ENCODE results near the gene POU6F2.

Gene POU6F2

DNA sequence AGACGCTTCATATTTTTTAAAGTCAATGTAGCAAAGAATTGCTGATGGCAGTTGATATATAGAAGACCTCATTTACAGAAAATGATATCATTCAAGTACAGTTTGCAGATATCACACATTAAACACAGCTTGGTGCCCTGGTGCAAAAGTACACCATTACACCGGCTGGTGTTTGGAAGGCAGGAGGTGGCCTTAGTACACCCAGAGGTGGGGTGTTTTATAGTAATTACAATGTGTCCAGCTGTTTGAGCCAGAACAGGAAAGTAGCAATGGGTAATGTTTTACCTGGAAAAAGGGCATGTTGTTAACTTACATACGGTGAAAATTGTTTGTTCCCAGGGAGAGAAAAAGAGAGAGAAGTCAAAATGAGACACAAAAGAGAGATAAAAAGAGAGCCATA lies 485.5 kb downstream of the POU6F2 start:
- DNase-seq: no peak

DNA sequence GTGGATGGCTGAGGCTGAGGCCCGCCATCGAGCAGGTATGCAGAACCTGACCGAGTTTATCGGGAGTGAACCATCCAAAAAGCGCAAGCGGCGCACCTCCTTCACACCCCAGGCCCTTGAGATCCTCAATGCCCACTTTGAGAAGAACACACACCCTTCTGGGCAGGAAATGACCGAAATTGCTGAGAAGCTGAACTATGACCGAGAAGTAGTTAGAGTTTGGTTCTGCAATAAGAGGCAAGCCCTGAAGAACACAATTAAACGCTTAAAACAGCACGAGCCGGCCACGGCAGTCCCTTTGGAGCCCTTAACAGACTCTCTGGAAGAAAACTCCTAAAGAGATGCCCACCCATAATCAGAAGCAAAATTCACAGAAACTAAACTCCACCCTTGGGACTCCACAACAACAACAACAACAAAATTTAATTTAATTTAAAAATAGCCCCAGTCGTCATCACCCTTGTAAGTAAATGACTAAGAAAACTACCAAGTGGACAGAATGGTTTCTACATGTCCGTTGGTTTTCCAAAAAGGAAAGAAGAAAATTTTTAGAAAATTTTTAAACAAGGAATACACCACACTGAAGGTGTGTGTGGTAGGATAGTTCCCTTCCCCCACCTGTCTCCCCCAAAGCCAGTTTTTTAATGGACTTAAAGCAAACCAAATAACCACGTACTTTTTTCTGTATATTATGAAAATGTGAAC lies 486.8 kb downstream of the POU6F2 start:
- no peak for DNase-seq

DNA sequence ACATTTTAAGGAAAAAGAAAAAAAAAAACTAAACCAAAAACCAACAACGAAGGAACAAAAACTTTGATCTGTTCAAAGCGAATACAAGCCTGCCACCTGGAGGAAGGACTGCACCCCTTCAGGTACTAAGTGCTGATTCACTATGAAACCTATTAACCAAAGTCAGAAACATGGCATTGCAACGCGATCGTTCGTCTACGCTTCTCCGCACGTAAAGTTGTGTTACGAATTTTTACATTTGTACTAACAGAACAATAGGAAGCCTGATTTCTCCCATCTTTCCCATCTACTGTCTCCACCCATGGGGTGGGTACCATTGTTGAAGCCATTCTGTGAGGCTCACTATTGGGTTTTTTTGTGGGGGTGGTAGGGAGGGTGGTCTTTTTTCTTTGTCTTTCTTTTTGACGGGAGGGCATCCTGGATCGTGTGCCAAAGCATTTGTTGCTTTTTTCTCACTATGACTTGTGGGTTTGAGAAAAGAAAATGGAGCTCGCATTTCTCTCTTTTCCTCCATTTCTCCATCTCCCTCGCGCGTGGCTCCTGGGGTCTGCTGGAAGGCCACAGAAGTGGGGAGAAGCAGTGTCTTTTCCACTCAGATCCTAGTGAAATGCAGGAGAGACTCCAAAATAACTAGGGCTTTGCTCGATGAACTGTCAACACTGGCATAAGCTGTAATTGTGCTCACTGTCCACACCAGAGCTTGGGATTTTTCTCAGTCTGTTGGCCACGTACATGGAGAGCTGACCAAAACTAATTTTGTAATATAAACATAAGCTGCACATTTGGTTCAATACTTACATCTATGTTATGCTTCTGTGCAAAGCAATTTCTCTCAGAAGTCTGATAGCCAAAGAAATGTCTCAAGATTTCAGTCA lies 487.6 kb downstream of the POU6F2 start:
- DNase-seq: no peak

DNA sequence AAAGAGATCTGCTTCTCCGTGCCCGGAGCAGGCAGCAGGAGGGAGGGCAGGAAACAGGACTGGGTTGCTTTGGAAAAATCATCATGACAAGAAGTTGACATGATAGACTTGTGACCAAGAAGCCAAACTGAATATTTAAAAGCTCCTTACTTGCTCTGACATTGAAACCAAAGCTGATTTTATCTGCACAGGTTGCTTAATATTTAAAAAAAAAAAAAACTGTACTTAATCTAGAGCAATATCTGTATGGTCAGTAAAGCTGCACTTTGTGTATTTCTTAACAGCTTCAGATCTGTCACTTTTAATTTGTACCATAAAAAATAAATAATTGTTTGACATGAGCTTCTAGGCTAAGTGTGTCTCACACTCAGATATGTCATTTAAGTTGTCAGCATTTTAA lies 490.6 kb downstream of the POU6F2 start:
- DNase-seq: no peak

DNA sequence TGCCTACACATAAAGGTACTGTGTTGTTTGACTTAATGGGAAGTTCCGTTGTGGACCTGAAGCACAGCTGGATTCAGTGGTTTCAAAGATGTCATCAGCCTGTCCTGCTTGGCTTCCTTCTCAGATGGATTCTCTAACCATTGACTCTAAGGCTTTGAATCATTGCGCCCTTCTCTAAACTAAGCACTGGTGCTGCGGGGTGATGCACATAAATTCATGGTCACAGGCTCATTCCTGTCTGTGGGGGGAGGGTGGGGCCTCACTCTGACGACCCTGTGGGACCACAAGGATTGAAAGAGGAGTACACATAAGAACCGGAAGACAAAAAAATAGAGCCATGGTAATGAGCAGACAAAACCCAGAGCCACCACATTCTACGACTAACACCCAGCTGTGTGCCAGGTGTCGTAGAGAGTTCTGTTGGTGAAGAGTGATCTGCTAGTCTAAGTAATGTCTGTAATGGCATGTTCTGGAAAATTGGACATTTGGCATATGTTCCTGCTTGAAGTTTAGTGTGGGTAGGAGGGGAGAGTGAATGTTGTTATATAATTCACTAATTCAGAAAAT lies 491.2 kb downstream of the POU6F2 start:
- DNase-seq: no peak

DNA sequence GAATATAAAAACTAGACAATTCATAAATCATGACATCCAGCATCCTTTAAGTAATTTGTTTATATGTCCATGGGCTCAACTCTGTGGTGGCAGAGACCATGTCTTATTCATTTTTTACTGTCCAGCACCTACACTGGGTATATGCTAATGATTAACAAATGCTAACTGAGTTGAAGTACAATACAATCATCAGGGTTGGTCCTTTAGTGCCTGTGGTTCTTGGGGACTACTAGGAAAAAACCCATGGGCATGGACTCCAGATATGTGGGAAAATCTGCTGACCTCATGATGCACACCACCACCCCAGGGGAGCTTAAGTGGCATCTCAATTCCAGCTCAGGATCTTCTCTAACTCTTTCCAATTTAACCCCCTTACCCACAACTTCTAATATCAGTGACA lies 503.2 kb downstream of the POU6F2 start:
- no peak for DNase-seq

DNA sequence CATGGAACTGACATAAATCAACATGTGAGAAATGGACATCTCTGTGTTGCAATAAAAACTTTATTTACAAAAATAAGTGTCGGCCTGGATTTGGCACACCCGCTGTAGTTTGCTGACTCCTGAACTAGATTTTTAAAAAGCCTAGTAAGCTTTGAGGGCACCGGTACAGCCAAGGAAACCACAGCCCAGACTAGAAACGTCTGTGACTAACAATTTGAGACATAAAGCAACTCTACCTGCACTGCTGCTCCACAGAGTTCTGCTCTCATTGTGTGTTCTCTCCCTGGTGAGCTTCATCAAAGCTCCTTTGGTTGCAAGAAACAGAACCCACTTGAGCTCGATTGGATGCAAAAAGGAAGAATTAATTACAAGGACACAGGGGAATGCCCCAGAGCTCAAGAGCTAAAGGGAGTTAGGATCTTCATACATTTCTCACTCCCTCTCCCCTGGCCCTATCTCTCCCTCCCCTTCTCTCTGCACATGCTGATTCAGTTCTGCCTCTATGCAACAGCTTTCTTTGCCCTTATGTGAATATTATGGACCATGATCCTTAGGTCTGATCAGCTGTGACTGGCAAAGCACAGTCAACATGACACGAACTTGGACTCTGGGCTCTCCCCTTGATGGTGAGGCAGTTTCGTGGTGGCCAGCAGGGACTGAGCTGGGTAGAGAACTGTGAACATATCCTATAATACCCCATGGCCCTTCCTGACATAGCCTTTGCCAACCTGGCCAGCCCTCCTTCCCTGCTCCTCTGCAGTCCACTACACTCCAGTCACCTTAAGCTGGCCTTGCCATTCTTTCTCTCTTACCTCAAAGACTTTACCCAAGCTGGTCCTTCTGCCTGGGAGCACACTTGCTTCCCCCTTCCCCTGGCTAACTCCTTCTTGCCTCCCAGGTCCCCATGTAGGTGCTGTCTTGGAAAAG lies 511.0 kb downstream of the POU6F2 start:
- DNase-seq: no peak

DNA sequence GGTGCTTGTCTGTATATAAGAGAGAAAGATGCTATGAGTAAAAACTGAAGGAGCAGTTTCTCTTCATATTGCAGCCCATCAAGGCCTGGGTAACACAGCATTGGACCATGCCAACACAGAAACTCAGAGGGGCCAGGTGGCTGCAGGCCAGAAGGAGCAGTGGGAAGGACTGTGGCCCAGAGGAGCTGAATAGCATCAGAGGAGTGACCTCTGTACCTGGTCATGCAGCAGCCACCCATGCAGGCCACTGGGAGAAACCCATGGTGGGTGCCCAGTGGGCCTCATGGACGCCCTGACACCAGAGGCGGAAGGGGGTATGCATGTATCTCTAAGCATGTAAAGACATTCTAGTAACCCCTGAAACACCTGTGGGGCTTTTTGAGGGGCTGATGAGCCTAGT lies 512.6 kb downstream of the POU6F2 start:
- no peak for DNase-seq

DNA sequence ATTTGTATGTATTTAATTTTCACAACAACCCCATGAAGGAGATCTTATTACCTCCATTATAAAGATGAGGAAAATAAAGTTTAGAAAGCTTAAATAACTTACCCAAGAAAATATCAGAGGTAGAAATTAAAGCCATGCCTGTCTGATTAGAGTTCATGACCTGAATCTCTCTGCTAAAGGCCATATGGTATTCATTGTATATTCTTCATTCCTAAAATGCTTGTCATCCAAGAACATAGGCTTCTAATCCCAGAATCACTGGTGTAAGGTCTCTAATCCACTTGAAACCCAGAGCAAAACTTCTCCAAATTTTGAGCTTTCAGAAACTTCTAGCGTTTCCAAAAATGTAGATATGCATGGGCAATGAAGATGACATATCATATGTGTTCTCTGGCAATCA lies 516.2 kb downstream of the POU6F2 start:
- no peak for DNase-seq

DNA sequence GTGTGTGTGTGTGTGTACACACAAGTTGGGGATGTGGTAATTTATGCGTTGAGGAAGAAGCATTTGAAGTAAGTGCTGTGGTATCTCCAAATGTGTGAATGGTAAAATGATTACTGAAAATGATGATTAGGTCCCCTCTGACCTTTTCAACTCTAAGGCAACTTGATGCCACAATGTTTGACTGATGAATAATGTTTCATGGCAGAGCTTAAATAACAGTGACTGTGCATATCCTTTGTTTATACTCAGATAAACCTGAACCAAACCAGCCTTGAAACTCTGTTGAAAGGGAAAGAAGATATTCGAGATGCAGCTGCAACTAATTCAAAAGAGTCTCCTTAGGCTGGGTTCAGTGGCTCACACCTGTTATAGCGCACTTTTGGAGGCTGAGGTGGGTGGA lies 523.6 kb downstream of the POU6F2 start:
- DNase-seq: no peak

DNA sequence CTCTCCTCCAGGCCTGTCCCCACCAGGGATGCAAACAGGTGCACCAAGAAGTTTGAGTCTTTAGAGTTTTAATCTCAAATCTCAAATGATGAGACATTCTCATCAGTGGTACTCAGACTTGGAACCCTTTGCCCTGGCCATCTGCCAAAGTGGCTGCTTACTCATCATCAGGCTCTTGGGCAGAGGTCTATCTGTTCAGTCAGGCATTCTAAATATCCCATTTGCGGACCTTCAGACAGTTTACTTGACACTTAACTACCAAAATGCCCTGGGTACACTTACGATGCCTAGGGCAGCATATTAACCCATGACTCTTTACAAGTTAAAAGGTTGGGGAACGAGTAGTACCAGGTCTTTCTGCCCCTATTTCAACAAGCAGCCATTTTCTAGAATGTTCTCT lies 527.3 kb downstream of the POU6F2 start:
- no peak for DNase-seq

DNA sequence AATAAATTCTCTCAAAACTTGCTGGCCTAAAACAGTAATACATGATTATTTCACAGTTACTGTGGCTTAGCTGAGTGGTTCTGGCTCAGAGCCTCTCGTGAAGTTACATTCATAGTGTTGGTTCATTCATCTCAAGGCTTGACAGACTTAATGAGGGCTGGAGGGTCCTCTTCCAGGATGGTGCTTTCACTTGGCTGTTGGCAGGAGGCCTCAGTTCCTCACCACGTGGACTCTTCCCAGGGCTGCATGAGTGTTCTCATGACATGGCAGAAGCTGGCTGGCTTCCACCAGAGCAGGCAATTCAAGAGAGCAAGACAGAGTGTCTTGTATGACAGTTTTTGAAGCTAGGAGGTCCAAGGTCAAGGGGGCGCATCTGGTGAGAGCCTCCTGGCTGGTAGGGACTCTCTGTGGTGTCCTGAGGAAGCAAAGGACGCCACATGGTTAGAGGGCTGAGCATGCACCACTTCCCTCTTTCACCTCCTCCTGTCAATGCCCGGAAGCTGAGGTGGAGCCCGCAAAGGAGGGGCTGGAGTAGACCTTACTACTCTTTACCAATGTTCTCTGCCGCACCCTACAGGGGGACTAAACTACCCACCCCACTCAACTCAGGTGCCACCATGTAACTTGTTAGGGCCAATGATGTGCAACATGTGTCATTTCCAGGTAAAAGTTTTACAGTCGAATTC lies 530.3 kb downstream of the POU6F2 start:
- DNase-seq: no peak

DNA sequence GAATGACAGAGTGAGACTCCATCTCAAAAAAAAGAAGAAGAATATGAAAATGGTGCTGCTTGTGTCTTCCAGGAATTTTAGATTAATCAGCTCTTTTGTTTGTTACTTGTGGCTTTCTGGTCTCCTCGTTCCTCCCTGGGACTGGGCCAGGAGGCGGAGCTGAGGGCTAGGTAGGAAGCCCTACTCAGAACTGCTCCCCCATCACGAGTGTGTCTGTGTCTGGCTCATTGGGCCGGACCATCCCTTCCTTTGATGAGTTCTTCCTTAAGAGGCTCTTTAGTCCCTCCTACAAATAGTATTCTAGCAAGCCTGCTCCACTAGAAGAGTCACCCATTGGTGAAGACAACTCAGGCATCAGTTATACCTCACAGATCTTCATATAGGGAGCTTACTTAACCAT lies 531.7 kb downstream of the POU6F2 start:
- no peak for DNase-seq

DNA sequence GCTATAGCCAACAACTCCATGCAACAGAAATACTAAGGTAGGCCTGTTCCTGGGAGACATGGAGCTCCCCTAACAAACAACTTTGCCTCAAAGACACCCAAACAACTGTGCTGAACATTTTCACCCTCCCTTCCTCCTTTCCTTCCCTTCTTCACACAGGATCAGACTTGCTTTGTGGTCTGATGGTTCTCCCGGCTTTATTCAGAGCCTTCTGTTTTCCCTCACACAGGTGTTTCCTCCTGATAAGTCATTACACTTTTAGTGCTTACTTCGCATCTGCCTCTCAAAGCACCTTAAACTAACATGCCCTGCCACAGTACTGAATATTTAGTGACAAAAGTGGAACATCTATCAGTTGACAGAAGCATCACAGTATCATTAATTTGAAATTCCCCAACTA lies 532.2 kb downstream of the POU6F2 start:
- DNase-seq: no peak

DNA sequence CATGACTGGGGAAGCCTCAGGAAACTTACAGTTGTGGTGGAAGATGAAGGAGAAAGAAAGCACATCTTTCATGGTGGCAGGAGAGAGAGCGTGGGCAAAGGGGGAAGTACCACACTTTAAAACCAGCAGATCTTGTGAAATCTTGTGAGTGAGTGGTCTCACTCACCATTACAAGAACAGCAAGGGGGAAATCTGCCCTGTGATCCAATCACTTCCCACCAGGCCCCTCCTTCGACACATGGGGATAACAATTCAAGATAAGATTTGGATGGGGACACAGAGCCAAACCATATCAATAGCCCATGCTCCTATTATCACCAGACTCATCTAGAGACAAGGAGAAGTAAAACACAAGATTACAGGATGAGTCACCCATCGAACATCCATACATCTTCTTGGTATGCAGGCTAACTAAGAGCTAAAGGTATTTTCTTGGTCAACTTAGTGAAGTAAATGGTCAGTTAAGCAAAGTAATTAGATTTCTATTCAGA lies 533.2 kb downstream of the POU6F2 start:
- no peak for DNase-seq

DNA sequence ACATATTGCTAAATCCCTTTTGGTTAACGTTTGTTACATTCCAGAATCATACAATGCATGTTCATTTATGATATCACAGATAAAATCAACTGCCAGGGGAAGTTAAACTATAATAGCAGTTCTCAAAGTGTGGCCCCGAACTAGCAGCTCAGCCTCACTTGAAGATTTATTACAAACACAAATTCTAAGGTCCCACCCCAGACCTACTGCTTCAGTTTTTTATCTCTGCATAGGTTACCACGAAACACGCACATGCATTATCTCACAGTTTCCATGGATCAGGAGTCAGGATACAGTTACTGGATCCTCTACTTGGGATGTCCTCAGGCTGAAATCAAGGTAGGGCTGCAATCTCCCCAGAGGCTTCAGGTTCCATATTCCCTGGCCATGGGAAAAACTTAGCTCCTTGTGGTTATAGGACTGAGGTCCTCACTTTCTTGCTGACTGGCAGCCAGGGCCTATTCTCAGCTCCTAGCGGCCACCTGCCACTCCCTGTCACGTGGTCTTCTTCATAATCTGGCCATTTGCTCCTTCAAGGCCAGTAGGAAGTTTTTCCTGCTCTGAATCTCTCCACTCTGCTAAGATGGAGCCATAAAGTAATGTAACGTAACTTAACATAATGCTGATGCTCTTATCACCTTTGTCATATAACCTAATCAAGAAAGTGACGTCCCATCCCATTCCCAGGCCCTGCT lies 538.0 kb downstream of the POU6F2 start:
- DNase-seq: no peak

DNA sequence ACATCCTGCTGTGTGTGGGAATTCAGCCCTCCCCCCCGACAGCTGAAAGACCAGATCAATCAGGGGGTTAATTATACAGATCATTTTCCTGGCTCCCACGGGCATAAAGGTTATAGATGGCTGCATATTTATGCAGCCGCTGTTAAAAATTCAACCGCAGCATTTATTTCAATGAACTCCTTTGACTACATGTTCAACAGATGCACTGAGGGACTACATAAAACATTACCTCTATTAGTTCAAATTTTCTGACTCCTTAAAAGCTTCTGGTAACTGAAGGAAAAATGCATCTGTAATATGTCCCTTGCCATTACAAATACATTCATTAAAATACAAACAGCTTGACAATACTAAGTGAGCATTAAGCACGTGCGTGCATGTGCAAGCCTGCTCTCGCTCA lies 538.8 kb downstream of the POU6F2 start:
- DNase-seq: no peak

DNA sequence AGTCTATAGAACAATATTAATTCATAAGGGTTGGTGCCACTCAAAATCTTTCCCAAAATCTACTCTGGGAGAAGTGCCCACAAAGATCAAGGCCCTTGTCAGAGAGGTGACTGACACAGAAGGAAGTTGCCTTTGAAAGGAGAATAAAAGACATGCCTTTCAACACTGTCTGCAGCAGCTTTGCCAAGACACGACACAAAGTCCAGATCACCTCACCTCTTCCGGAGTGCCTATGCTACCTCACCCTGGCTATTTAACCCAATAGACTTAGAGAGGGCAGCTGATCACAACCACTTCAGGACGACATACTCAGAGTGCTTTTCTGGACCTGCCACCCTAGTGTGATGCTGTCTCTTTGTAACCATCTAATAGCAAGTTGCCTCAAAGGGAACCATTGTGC lies 539.5 kb downstream of the POU6F2 start:
- DNase-seq: no peak
